Measurements from ENCODE around the gene BPNT1.

GRCh38 chr1:220032911-220033310 lies 56.7 kb downstream of the BPNT1 start:
- TF ChIP-seq POLR2A (IDR thresholded peaks at IDR 0.05; ENCODE audit: insufficient read depth in 1 of 2, low read depth in 2 of 2, low read length in 2 of 2) = no peak
- TF ChIP-seq CTCF (CRISPR knock-in tag; IDR thresholded peaks at IDR 0.05) = no peak
- no peak for TF ChIP-seq ZNF205 (CRISPR knock-in tag; IDR thresholded peaks at IDR 0.05)

Data from HepG2 (cell line).